Naive thymus-derived CD4-positive, alpha-beta T cell (primary cell): Measurements from ENCODE around the gene RNF208. TPM values are rescaled to one million over a fixed set of nuclear protein-coding genes. Genes with fewer than 3 reads are reported as not detected.
A peak's percentile ranks its signal among the peaks of the same experiment; 100 is the strongest.

Experiments
- ATAC-seq: fragments of 150-1000 bp; cut with Tn5 transposase; 2 replicates; pipeline ENCODE4 v1.10.0; 2021; ENCODE audit warnings: mild to moderate bottlenecking, moderate library complexity
- CTCF ChIA-PET: fragments of 350-600 bp; sonication (Branson Sonifier 250); formaldehyde crosslinking; loops from one replicate; lab custom pipeline; 2021; ENCODE audit warnings: antibody characterized with exemption; lab: Charles Lee
- POLR2A ChIA-PET: fragments of 350-600 bp; sonication (Branson Sonifier 250); formaldehyde crosslinking; loops from one replicate; lab custom pipeline; 2021; ENCODE audit warnings: antibody characterized with exemption, inconsistent platforms; lab: Charles Lee
- DNase-seq, 9 donors: peaks; one replicate each; pipeline versions ENCODE4 v3.0.0 to v3.0.0-alpha.2; 2020 to 2022; ENCODE audit warnings: mixed read lengths in 1 of 9
- H3K27ac ChIP-seq: one replicate; pipeline ENCODE4 v1.7.0; 2013; ENCODE audit warnings: mild to moderate bottlenecking, low read depth, low read length, moderate library complexity
- H3K27me3 ChIP-seq, 2 donors: one replicate each; pipeline ENCODE4 v1.7.0; 2013; ENCODE audit warnings: low read length in 2 of 2, mild to moderate bottlenecking in 2 of 2, moderate library complexity in 2 of 2; ENCODE audit not compliant: control insufficient read depth in 2 of 2, insufficient read depth in 2 of 2
- H3K36me3 ChIP-seq, 3 experiments: 1 replicate in 2 of 3; 2 replicates in 1 of 3; pipeline ENCODE4 v1.7.0; 2013; ENCODE audit warnings: low read length in 3 of 3, mild to moderate bottlenecking in 3 of 3, moderate library complexity in 1 of 3; ENCODE audit not compliant: insufficient read depth in 3 of 3, control insufficient read depth in 2 of 3
- H3K4me1 ChIP-seq, 2 donors: one replicate each; pipeline ENCODE4 v1.7.0; 2013; ENCODE audit warnings: low read length in 2 of 2, mild to moderate bottlenecking in 2 of 2, moderate library complexity in 1 of 2; ENCODE audit not compliant: control insufficient read depth in 2 of 2, insufficient read depth in 2 of 2
- H3K4me3 ChIP-seq: 2 replicates; pipeline ENCODE4 v1.7.0; 2013; ENCODE audit warnings: mild to moderate bottlenecking, low read length
- H3K9me3 ChIP-seq, 3 experiments: 1 replicate in 2 of 3; 2 replicates in 1 of 3; pipeline ENCODE4 v1.7.0; 2013; ENCODE audit warnings: low read length in 3 of 3; ENCODE audit not compliant: control insufficient read depth in 2 of 3
- H3K27ac Mint-ChIP-seq, 9 donors: one replicate each; pipeline ENCODE4 v1.8.0; 2020 to 2022; ENCODE audit warnings: mixed read lengths in 9 of 9, mild to moderate bottlenecking in 8 of 9, moderate library complexity in 5 of 9, inconsistent platforms in 2 of 9
- H3K27me3 Mint-ChIP-seq, 5 donors: one replicate each; pipeline ENCODE4 v1.8.0; 2021 to 2022; ENCODE audit warnings: mixed read lengths in 5 of 5, mild to moderate bottlenecking in 1 of 5
- H3K36me3 Mint-ChIP-seq, 5 donors: one replicate each; pipeline ENCODE4 v1.8.0; 2020 to 2022; ENCODE audit warnings: mixed read lengths in 5 of 5, mild to moderate bottlenecking in 3 of 5, inconsistent platforms in 1 of 5
- H3K4me1 Mint-ChIP-seq, 7 donors: one replicate each; pipeline ENCODE4 v1.8.0; 2020 to 2022; ENCODE audit warnings: mixed read lengths in 7 of 7, mild to moderate bottlenecking in 3 of 7, inconsistent platforms in 1 of 7
- H3K4me3 Mint-ChIP-seq, 10 donors: one replicate each; pipeline ENCODE4 v1.8.0; 2020 to 2022; ENCODE audit warnings: mild to moderate bottlenecking in 10 of 10, mixed read lengths in 10 of 10, moderate library complexity in 6 of 10, inconsistent platforms in 2 of 10
- H3K9me3 Mint-ChIP-seq, 11 donors: one replicate each; pipeline ENCODE4 v1.8.0; 2020 to 2022; ENCODE audit warnings: mixed read lengths in 11 of 11, mild to moderate bottlenecking in 4 of 11, inconsistent platforms in 1 of 11, moderate library complexity in 1 of 11
- intact Hi-C, 2 donors: fragments of 100-400 bp; cut with micrococcal nuclease; formaldehyde crosslinking; loops; one replicate each; pipeline ENCODE4 v1.15.1; 2023
- polyA plus RNA-seq, 2 donors: library from polyadenylated mRNA; unstranded; fragments of 300-500 nt; fragmentation: Illumina TruSeq; gene quantifications; one replicate each; pipeline ENCODE4 v1.2.3, GENCODE V29; 2021
- total RNA-seq, 6 experiments: library from RNA in 5 of 6; stranded (reverse) in 5 of 6; gene quantifications; 1 replicate in 5 of 6; 2 replicates in 1 of 6; pipeline ENCODE4 v1.2.3 and lab custom pipeline; 2021 to 2026

RNF208 gene
- total and polyA plus RNA-seq, 7 experiments from 2014 or later = 0.85 to 4.3 (median 1.2) TPM; not detected in 2

DNA sequence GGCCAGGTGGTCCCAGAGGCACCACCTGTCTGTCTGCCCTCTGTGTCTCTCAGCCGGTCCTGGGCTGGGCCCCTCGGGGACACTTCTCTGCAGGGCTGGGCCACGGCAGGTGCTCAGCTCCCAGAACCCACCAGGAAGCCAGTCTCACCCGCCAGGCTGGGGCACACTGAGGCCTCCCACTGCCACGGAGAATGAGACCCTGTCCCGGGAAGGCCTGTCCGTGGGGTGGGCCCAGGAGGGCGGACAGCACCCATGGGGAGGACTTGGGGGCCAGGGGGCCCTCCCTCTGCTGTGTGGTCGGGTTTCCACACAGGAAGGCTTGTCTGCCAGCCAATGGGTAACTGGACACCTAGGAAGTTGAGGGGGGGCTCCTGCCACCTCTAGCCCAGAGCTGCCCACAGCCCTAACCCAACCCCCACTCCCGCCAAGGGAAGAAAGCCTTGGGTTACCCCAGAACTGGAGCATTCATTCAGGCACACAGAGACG is 14.9 kb upstream of the RNF208 start:
- H3K27ac ChIP-seq = no peak overlapping the region
- H3K4me1 Mint-ChIP-seq = peaks cover 4 to 16% (median 11%) of the 10 kb centered on the region in 7 donors
- H3K9me3 ChIP-seq = no peaks in the 10 kb centered on the region
- H3K4me1 ChIP-seq = peaks cover 7 to 15% of the 10 kb centered on the region in 2 donors
- H3K4me3 Mint-ChIP-seq = peak overlapping the region in 2 of 10 donors; percentile 25
- peaks cover 0 to 4% (median 0%) of the 10 kb centered on the region in 5 donors for H3K36me3 Mint-ChIP-seq
- CTCF ChIA-PET = interaction anchor here (0.5 to 2.2 kb wide), 16 partner anchors 10 to 756 kb away, joined by 3 to 13 read pairs (median 4); partner anchors contain the start of genes MAN1B1 and RNF224
- H3K36me3 ChIP-seq = peaks cover 0 to under 1% (median 0%) of the 10 kb centered on the region in 3 experiments
- intact Hi-C loops = loop anchor here (1.0 to 5.0 kb wide), 8 partner anchors 14 to 208 kb away; partner anchors contain the start of genes NELFB (in 2 of the 2), NDOR1 (in 1 of the 2), NPDC1 (in 1 of the 2) and TMEM203 (in 1 of the 2)
- DNase-seq (no peak), ATAC-seq (no peak)
- H3K4me3 ChIP-seq = peak overlapping the region; percentile 27
- no peaks in the 10 kb centered on the region for H3K27me3 ChIP-seq
- peaks cover 0 to 6% (median 0%) of the 10 kb centered on the region in 11 donors for H3K9me3 Mint-ChIP-seq
- H3K27me3 Mint-ChIP-seq = peaks cover 0 to 9% (median 0%) of the 10 kb centered on the region in 5 donors
- no peak overlapping the region for H3K27ac Mint-ChIP-seq
- POLR2A ChIA-PET = interaction anchor here (0.7 to 10.7 kb wide), 8 partner anchors 14 to 446 kb away, joined by 3 to 168 read pairs (median 3); partner anchors contain the start of genes NELFB, RNF208, STPG3 and TMEM141

DNA sequence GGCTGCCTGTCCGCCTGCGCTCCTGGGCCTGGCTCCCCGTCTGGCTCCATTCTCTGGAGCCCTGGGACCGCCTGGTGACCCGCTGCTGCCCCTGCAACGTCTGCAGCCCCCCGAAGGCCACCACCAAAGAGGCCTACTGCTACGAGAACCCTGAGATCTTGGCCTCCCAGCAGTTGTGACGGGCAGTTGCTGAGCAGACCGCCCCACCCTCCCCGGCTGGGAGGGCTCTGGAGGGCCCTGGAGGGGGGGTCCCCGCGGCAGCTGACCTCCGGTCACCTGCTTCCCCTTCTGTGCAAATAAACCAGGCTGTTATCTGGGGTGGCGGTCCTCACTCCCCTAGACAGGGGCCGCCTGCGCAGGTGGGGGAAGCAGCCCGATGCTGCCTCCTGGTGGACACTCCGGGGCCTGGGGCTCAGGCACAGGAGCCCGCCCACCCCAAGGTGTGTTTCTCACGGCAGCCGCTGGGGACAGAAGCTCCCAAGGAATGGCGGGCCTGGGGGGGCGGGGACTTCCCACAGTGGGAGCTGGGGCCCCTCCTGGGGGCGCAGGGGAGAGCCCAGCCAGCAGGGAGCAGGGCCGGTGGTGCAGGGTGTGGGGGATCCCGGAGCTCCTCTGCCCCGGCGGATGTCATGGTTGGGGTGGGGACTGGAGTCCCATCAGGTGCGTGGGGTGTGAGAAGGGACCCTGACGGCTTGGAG is 14.3 kb upstream of the RNF208 start:
- CTCF ChIA-PET = interaction anchor here (0.5 to 2.2 kb wide), 16 partner anchors 9 to 757 kb away, joined by 3 to 13 read pairs (median 4); partner anchors contain the start of genes MAN1B1 and RNF224
- peaks cover 0 to 4% (median 0%) of the 10 kb centered on the region in 5 donors for H3K36me3 Mint-ChIP-seq
- H3K9me3 ChIP-seq = no peaks in the 10 kb centered on the region
- peaks cover 4 to 16% (median 11%) of the 10 kb centered on the region in 7 donors for H3K4me1 Mint-ChIP-seq
- H3K27ac Mint-ChIP-seq = no peak overlapping the region
- POLR2A ChIA-PET = interaction anchor here (0.7 to 10.7 kb wide), 9 partner anchors 13 to 446 kb away, joined by 3 to 168 read pairs (median 3); partner anchors contain the start of genes MAN1B1, NELFB, RNF208 and STPG3
- H3K9me3 Mint-ChIP-seq = peaks cover 0 to 6% (median 0%) of the 10 kb centered on the region in 11 donors
- DNase-seq (peak; percentile 79 to 93 (median 87)), ATAC-seq (peak; percentile 56)
- intact Hi-C loops = loop anchor here (1.0 to 5.0 kb wide), 8 partner anchors 13 to 207 kb away; partner anchors contain the start of genes NELFB (in 2 of the 2), NDOR1 (in 1 of the 2), NPDC1 (in 1 of the 2) and TMEM203 (in 1 of the 2)
- no peaks in the 10 kb centered on the region for H3K36me3 ChIP-seq
- no peak overlapping the region for H3K27ac ChIP-seq
- no peaks in the 10 kb centered on the region for H3K27me3 ChIP-seq
- peaks cover 6 to 13% of the 10 kb centered on the region in 2 donors for H3K4me1 ChIP-seq
- peak overlapping the region in 2 of 10 donors; percentile 25 for H3K4me3 Mint-ChIP-seq
- peak overlapping the region; percentile 27 for H3K4me3 ChIP-seq
- H3K27me3 Mint-ChIP-seq = peaks cover 0 to 10% (median 0%) of the 10 kb centered on the region in 5 donors

DNA sequence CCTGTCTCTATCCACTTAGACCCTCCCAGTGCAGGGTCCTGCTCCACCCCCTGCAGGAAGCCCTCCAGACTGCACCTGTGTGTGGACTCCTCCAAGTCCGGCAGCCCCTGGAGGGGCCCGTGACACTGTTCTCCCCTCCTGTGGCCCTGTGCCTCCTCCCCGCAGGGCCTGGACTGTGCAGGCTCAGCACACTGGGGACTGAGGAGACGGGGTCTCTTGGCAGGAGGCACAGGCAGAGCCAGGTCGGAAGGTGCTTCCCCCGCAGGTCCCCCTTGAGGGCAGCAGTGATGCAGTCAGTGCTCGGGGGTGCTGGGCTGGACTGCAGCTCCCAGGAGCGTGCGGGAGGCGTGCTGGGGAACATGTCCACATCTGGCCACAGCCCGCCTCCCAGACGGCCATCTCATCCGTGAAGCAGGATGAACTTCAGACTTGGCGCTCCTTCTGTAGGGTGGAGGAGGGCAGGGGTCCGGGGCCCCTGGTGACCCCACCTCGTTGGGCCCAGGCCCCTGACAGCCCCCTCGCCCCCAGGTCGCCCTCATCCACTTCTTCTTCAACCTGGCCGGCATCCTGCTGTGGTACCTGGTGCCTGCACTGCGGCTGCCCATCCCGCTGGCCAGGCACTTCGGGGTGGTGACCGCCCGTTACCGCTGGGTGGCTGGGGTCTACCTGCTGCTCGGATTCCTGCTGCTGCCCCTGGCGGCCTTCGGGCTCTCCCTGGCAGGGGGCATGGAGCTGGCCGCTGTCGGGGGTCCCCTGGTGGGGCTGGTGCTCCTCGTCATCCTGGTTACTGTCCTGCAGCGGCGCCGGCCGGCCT is 13.6 kb upstream of the RNF208 start:
- Histone ChIP-seq H3K4me1 (peaks cover 6 to 13% of the 10 kb centered on the region in 2 donors), H3K4me3 (no peak overlapping the region), H3K27me3 (no peaks in the 10 kb centered on the region), H3K27ac (no peak overlapping the region), H3K36me3 (no peaks in the 10 kb centered on the region), H3K9me3 (no peaks in the 10 kb centered on the region)
- Mint-ChIP-seq H3K4me3 (no peak overlapping the region), H3K4me1 (peaks cover 4 to 12% (median 11%) of the 10 kb centered on the region in 7 donors), H3K9me3 (peaks cover 0 to 2% (median 0%) of the 10 kb centered on the region in 11 donors), H3K27me3 (peaks cover 0 to 10% (median 0%) of the 10 kb centered on the region in 5 donors), H3K27ac (no peak overlapping the region), H3K36me3 (no peaks in the 10 kb centered on the region)
- ChIA-PET CTCF (interaction anchor here (1.0 to 2.2 kb wide), 5 partner anchors 13 to 140 kb away, joined by 3 to 10 read pairs (median 3); no protein-coding TSS in a partner anchor), POLR2A (interaction anchor here (0.7 to 10.7 kb wide), 5 partner anchors 12 to 149 kb away, joined by 3 to 168 read pairs (median 4); partner anchors contain the start of genes MAN1B1, NELFB, RNF208 and STPG3)
- ATAC-seq = no peak
- no peak for DNase-seq
- intact Hi-C loops = loop anchor here (1.0 to 5.0 kb wide), 8 partner anchors 12 to 206 kb away; partner anchors contain the start of genes NELFB (in 2 of the 2), NDOR1 (in 1 of the 2), NPDC1 (in 1 of the 2) and TMEM203 (in 1 of the 2)

DNA sequence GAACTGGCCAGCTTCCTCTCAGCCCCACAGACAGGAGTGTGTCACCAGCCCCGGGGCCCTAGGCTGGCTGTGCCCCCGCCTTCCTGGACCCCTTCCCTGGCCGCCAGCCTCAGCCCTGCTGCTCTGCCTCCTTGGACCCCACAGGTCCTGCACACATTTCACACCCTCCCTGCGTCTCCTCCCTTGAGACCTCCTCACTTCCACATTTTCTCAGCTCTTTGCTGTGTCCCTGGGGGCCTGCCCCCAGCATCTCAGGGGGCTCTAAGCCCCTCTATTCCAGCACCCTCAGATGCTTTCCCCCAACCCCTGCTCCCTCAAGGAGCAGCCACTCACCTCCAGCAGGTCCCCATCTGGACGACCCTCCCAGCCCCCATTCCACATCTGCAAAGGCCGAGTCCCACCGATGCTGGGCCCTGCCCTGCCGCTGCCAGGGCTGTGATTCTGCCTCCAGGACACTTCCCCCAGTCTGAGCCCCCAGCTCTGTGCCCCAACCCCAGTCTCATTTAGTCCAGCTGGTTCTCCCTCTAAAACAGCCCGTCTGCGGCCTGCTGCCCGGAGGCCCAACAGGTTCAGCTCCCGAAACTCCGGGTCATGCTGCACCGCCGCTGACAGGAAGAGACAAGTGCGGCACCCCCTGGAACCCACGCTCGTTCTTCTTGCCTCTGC is 12.9 kb upstream of the RNF208 start:
- H3K27me3 ChIP-seq = no peaks in the 10 kb centered on the region
- intact Hi-C loops = loop anchor here in 1 of 2 donors (5.0 kb wide), 1 partner anchor 188 kb away; the partner anchor contains the start of gene NPDC1

DNA sequence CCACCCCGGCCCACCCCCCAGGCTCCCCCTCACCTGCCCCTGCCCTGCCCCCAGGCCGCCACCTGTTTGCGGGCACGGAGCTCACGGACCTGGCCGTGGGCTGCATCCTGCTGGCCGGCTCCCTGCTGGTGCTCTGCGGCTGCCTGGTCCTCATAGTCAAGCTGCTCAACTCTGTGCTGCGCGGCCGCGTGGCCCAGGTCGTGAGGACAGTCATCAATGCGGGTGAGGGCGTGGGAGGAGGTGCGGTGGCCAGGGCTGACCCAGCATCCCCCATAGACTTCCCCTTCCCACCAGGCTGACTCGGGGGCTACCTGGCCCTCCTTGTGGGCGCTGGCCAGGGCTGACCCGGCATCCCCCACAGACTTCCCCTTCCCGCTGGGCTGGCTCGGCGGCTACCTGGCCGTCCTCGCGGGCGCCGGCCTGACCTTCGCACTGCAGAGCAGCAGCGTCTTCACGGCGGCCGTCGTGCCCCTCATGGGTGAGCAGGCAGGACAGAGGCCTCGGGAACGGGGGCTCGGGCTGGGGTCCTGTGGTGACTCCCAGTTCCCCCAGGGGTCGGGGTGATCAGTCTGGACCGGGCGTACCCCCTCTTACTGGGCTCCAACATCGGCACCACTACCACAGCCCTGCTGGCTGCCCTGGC is 12.1 kb upstream of the RNF208 start:
- no peaks in the 10 kb centered on the region for H3K36me3 ChIP-seq
- no peak for ATAC-seq
- peaks cover 4 to 9% (median 6%) of the 10 kb centered on the region in 7 donors for H3K4me1 Mint-ChIP-seq
- peaks cover 0 to 2% (median 0%) of the 10 kb centered on the region in 11 donors for H3K9me3 Mint-ChIP-seq
- H3K4me1 ChIP-seq = peaks cover 5 to 13% of the 10 kb centered on the region in 2 donors
- H3K36me3 Mint-ChIP-seq = no peaks in the 10 kb centered on the region
- H3K27ac Mint-ChIP-seq = no peak overlapping the region
- H3K4me3 Mint-ChIP-seq = no peak overlapping the region
- POLR2A ChIA-PET = interaction anchor here (0.8 kb wide), 1 partner anchor 104 kb away, joined by 3 read pairs; no protein-coding TSS in a partner anchor
- H3K27me3 ChIP-seq = no peaks in the 10 kb centered on the region
- H3K9me3 ChIP-seq = no peaks in the 10 kb centered on the region
- CTCF ChIA-PET = interaction anchor here (1.3 kb wide), 1 partner anchor 11 kb away, joined by 3 read pairs; no protein-coding TSS in a partner anchor
- no peak overlapping the region for H3K4me3 ChIP-seq
- peaks cover 0 to 10% (median 0%) of the 10 kb centered on the region in 5 donors for H3K27me3 Mint-ChIP-seq
- no peak overlapping the region for H3K27ac ChIP-seq
- no peak for DNase-seq
- intact Hi-C loops = no loop called here

More for the DNA sequence above, 12.9 kb upstream of the RNF208 start:
- H3K9me3 ChIP-seq = no peaks in the 10 kb centered on the region
- peaks cover 6 to 13% of the 10 kb centered on the region in 2 donors for H3K4me1 ChIP-seq
- H3K36me3 ChIP-seq = no peaks in the 10 kb centered on the region
- no peak overlapping the region for H3K27ac ChIP-seq
- no peak for ATAC-seq
- Mint-ChIP-seq H3K27ac (peak overlapping the region in 1 of 9 donors; percentile 42), H3K4me3 (no peak overlapping the region), H3K27me3 (peaks cover 0 to 10% (median 0%) of the 10 kb centered on the region in 5 donors), H3K4me1 (peaks cover 4 to 12% (median 10%) of the 10 kb centered on the region in 7 donors), H3K36me3 (no peaks in the 10 kb centered on the region), H3K9me3 (peaks cover 0 to 2% (median 0%) of the 10 kb centered on the region in 11 donors)
- POLR2A ChIA-PET = interaction anchor here (0.8 kb wide), 1 partner anchor 105 kb away, joined by 3 read pairs; no protein-coding TSS in a partner anchor
- CTCF ChIA-PET = interaction anchor here (1.0 to 1.3 kb wide), 2 partner anchors 12 to 30 kb away, joined by 3 read pairs; no protein-coding TSS in a partner anchor
- no peak for DNase-seq
- H3K4me3 ChIP-seq = no peak overlapping the region
